ENCODE data around the gene JAM3.

- TF ChIP-seq GTF2F1 (IDR thresholded peaks at IDR 0.05; ENCODE audit: borderline replicate concordance, low read depth, low read length) (no peak), TAF1 (IDR thresholded peaks at IDR 0.05; ENCODE audit: low read depth, low read length) (no peak), CTCF (IDR thresholded peaks at IDR 0.05; ENCODE audit: control extremely low read depth in 1 of 3, insufficient read depth in 1 of 3, low read depth in 1 of 3, low read length in 3 of 3) (no peak), HDAC6 (IDR thresholded peaks at IDR 0.05; ENCODE audit: low read depth, low read length) (no peak), EZH2 (IDR thresholded peaks at IDR 0.05; ENCODE audit: low read depth, low read length, severe bottlenecking) (no peak)
- TF ChIP-seq, protein P1, sequence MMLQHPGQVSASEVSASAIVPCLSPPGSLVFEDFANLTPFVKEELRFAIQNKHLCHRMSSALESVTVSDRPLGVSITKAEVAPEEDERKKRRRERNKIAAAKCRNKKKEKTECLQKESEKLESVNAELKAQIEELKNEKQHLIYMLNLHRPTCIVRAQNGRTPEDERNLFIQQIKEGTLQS (IDR thresholded peaks at IDR 0.05; ENCODE audit: insufficient read depth, low read depth, low read length), result no peak
Observed at GRCh38 chr11:134170177-134170918, 101.5 kb downstream of the JAM3 start.

All from H1 (cell line).